Measurements from ENCODE around the gene FOLR1.

Gene FOLR1

GRCh38 chr11:72236083-72236697 lies 44.2 kb downstream of the FOLR1 start:
- DNase-seq: no peak

DNA sequence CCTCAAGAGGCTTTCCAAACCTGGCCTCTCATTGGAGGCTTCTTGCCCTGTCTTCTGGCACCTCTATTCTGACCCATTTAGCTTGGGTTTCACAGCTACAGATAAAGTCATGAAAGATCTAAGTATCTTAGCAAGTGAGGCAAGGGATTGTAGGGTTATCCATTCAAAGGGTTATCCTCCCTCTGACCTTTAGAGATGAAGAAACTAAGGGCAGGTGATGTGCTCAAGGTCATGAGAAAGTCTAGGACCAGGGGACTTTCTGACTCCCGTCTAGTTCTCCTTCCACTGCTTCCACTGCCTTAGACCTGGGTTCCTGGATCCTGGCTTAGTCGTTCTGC lies 44.8 kb downstream of the FOLR1 start:
- DNase-seq: no peak

DNA sequence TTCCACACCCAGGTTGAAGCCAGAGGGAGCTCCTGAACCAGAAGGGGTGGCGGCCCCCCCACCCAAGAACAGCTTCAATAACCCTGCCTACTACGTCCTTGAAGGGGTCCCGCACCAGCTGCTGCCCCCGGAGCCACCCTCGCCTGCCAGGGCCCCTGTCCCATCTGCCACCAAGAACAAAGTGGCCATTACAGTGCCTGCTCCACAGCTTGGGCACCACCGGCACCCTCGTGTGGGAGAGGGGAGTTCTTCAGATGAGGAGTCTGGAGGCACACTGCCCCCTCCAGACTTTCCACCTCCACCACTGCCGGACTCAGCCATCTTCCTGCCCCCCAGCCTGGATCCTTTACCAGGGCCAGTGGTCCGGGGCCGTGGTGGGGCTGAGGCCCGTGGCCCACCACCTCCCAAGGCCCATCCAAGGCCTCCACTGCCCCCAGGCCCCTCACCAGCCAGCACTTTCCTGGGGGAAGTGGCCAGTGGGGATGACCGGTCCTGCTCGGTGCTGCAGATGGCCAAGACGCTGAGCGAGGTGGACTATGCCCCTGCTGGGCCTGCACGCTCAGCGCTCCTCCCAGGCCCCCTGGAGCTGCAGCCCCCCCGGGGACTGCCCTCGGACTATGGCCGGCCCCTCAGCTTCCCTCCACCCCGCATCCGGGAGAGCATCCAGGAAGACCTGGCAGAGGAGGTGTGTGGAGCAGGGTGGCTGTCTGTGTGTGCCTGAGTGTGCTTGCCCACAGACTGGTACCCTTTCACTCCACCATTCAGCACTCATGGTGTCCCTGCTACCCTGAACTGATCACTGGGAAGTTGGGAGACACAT lies 45.4 kb downstream of the FOLR1 start:
- DNase-seq: peak in 1 of 2 donors; percentile 6

- DNase-seq: peak; percentile 55 to 58
These were observed 46.1 kb downstream of the FOLR1 start for GRCh38 chr11:72238040-72238450.

GRCh38 chr11:72238492-72239312 lies 46.8 kb downstream of the FOLR1 start:
- peak in 1 of 2 donors; percentile 4 for DNase-seq

DNA sequence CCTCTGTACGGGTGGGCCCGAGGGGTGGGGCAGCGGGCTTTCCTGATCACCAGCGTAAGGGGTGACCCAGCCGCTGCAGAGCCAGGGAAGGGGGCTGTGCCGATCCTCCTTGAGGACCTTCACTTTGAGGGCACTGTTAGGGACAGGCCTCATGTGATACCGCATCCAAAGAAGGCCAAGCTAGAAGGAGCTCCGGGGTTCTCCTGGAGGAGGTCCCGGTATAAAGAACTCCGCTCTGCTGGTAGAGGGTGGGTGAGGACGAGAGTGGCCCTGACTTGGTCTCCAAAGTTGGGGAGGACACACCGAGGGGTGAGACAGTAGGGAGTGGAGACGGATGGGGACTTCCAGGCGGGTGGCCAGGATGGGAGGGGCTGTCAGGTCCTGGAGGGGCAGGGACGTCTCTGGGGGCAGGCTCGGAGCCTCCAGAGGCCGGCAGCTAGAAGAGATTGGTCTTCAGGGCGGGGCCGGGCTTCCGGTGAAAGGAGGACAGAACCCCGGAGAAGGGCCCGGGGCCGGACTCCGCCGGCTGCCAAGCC lies 47.4 kb downstream of the FOLR1 start:
- DNase-seq: peak in 1 of 2 donors; percentile 11

GRCh38 chr11:72239849-72240460 lies 48.0 kb downstream of the FOLR1 start:
- DNase-seq: peak in 1 of 2 donors; percentile 43

GRCh38 chr11:72240461-72241290 lies 48.7 kb downstream of the FOLR1 start:
- peak in 1 of 2 donors; percentile 10 for DNase-seq

DNA sequence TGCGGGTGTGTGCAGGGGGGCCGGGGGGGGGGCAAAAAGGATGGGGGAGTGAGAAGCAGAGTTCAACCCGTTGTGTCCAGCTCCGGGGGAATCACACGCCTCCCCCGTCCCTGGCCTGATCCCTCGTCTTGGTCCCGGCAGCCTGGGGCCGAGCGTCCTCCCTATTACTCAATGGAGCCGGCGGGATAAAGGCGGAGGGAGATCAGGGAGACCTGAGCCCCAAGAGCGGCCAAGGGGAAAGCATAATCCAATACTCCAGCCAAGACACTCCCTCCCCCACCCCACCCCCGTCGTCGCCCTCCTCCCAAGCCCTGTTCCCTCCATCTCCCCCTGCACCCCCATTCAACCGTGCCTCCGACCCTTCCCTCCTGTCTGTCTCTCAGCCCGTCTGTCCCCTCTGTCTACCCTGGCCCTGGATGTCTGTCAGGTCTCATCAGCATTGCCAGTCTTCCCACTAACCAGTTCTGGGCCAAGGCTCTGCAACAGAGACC lies 49.4 kb downstream of the FOLR1 start:
- DNase-seq: no peak

GRCh38 chr11:72242141-72242540 lies 50.2 kb downstream of the FOLR1 start:
- DNase-seq: no peak

GRCh38 chr11:72243173-72244059 lies 51.5 kb downstream of the FOLR1 start:
- peak in 1 of 2 donors; percentile 8 for DNase-seq

DNA sequence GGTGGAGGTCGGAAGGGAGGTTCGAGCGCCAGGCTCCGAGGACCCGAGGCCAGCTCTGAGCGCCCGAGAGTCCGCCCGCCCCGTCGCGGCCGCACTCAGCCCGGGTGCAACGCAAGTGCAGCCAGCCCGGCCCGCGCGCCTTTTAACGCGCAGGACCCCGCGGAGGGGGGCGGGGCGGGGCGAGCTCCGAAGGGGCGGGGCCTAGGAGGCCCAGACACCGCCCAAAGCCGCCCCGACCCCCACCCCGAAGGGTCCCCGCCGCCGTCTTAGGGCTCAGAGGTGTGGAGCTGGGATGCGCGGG lies 52.1 kb downstream of the FOLR1 start, which contains the start of gene PHOX2A:
Gene PHOX2A, minus strand, starts transcription at position 117 of the 301 bp plus-strand sequence. CDS start 172 bp downstream, outside the sequence.
- DNase-seq: no peak

DNA sequence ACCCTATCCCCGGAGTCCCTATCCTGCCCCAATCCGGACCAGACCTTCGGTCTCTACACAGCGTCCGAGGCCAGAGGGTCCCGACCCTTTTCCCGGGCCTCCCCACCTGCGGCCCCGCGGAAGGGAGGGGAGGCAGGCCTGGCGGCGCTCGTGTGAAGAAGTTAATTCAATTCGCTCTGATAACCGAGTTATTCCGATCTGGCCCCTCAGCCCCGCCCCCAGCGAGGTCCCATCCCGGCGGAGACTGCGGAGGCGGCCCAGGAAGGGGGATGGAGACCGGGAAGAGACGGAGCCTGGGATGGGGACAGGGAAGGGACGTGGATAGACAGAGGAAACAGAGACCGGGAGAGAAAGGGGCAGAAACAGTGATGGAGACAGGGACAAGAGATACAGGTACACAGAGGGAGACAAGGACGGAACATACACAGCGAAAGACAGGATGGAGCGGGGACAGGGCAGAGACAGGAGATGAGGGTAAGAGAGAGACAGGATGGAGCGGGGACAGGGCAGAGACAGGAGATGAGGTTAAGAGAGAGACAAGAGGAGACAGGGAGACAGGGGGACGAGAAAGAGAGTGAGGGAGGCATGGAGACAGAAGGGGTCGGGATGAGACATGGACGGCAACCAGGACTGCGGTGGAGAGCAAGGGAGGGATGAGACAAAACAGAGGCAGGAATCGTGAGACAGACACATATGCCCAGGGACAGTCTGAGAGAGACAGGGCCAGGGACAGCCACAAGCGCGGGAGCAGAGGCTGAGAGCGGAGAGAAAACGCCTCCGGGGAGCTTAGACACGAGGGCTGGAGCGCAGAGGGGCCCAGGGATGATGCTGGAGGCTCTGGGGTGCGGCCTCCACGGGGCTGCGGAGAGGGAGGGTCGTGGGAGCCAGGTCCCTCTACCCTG lies 52.7 kb downstream of the FOLR1 start:
- DNase-seq: peak in 1 of 2 donors; percentile 10

GRCh38 chr11:72245263-72245816 lies 53.4 kb downstream of the FOLR1 start:
- peak in 1 of 2 donors; percentile 5 for DNase-seq
